ENCODE results near the gene MBD5. TPM values are rescaled to one million over a fixed set of nuclear protein-coding genes. Genes with fewer than 3 reads are reported as not detected.

MBD5 gene
- total and polyA plus RNA-seq, 2 of the 4 experiments (the other 2 are of a cell fraction): 9.8 to 14.2 TPM

DNA sequence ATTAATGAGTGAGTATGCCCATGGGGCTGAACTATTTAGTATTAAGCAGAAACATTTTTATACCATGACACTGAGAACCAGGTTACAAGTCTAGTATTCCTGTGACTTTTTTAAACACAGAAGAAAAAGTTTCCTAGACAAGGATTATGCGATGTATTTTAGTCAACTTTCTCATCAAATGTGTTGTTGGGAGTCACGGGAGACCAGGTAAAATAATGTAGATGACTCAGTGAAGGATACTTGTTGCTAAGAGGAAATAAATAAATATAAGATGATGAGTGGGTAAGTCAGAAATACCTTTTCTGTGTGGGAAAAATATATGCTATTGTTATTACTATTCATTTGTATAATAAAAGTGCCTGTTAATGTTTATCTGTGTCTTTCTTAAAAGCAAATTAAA, 23.4 kb downstream of the MBD5 start:
- in situ Hi-C loops (cut with MboI; ENCODE audit: low sequenced_read_pairs): no loop called here
- Histone ChIP-seq H3K36me3 (ENCODE audit: control insufficient read depth, insufficient read depth, low read length) (no peaks in the 10 kb centered on the region; the same call in 1 of the 2 replicates), H3K4me1 (ENCODE audit: control insufficient read depth, insufficient read depth, low read length) (no peaks in the 10 kb centered on the region), H2BK20ac (ENCODE audit: low read depth, low read length) (no peak overlapping the region), H2BK120ac (ENCODE audit: low read depth, low read length) (no peak overlapping the region), H3K14ac (replicated peaks; ENCODE audit: low read depth, low read length) (no peak overlapping the region), H3K4me2 (ENCODE audit: low read depth, low read length) (no peak overlapping the region), H3K18ac (ENCODE audit: low read depth, low read length) (no peak overlapping the region), H4K20me1 (ENCODE audit: insufficient read depth, low read length) (no peaks in the 10 kb centered on the region), H3K9me1 (ENCODE audit: insufficient read depth, low read length) (no peaks in the 10 kb centered on the region), H3K56ac (ENCODE audit: extremely low read depth, insufficient read depth, low read length) (no peak overlapping the region), H3K9ac (ENCODE audit: low read depth, low read length) (no peak overlapping the region), H3K27ac (ENCODE audit: insufficient read depth, low read length) (no peak overlapping the region), H2BK5ac (ENCODE audit: low read depth, low read length, poor library complexity, severe bottlenecking) (no peak overlapping the region), H4K5ac (ENCODE audit: low read depth, low read length) (no peak overlapping the region), H3K27me3 (ENCODE audit: control insufficient read depth, insufficient read depth, low read length) (no peaks in the 10 kb centered on the region), H4K8ac (ENCODE audit: low read depth in 2 of 2, low read length in 2 of 2) (no peak overlapping the region), H3K4ac (ENCODE audit: low read depth, low read length) (no peak overlapping the region), H2AK9ac (replicated peaks; ENCODE audit: low read depth, low read length, poor library complexity) (no peak overlapping the region), H3K79me1 (ENCODE audit: low read depth in 1 of 2, low read length in 2 of 2) (peaks cover 14 to 27% of the 10 kb centered on the region in 2 experiments), H3K4me3 (ENCODE audit: insufficient read depth, low read depth, low read length) (no peak overlapping the region), H2AFZ (replicated peaks; ENCODE audit: low read length, poor library complexity) (no peak overlapping the region), H2AK5ac (ENCODE audit: low read depth, low read length) (no peak overlapping the region), H2BK15ac (ENCODE audit: low read depth, low read length) (no peak overlapping the region), H3K23ac (ENCODE audit: low read depth, low read length) (no peak overlapping the region), H3K9me3 (ENCODE audit: control insufficient read depth, insufficient read depth, low read length) (no peaks in the 10 kb centered on the region), H4K91ac (ENCODE audit: insufficient read depth, low read depth, low read length) (no peak overlapping the region)
- no peak for ATAC-seq (ENCODE audit: low read depth)
- WGBS, 2 experiments (ENCODE audit: extremely low coverage in 2 of 2, insufficient read length in 1 of 2): no CpG with 5 or more reads among the region's 2 CpGs
- no peak for DNase-seq
- no TSS peak for BruUV-seq (replicated peaks)
- ChIA-PET CTCF (no interaction called here), POLR2A (ENCODE audit: unreplicated experiment) (no interaction called here)
- TF ChIP-seq CHD1 (IDR thresholded peaks at IDR 0.05; ENCODE audit: low read depth, low read length): no peak
- TF ChIP-seq NFE2L2 (IDR thresholded peaks at IDR 0.05; ENCODE audit: low read depth, low read length): no peak
- dilution Hi-C loops (cut with HindIII; ENCODE audit: low sequenced_read_pairs, unreplicated experiment): no loop called here
- intact Hi-C loops (cut with micrococcal nuclease): no loop called here

All from IMR-90 (cell line).